Panc1 (cell line): ENCODE results near the gene ASIC3. TPM values are rescaled to one million over a fixed set of nuclear protein-coding genes. Genes with fewer than 3 reads are reported as not detected.

Experiments
- ATAC-seq: fragments of 200-7000 bp; cut with Tn5 transposase; 2 replicates; pipeline ENCODE4 v1.9.1; 2020; ENCODE audit warnings: mild to moderate bottlenecking, moderate library complexity
- BruUV-seq: library from RNA; stranded (reverse); fragments of 400-500 nt; replicated peaks from 2 replicates; lab custom pipeline; 2021; lab: Mats Ljungman, UMichigan
- CTCF ChIA-PET: fragments of 300-600 bp; sonication (Branson Sonifier 250); formaldehyde crosslinking; loops from one replicate; lab custom pipeline; 2022; ENCODE audit warnings: antibody characterized with exemption; lab: Charles Lee
- POLR2A ChIA-PET: fragments of 300-600 bp; sonication (Branson Sonifier 250); formaldehyde crosslinking; loops from one replicate; lab custom pipeline; 2022; ENCODE audit warnings: antibody characterized with exemption; lab: Charles Lee
- DNase-seq: peaks from one replicate; pipeline ENCODE4 v3.0.0-alpha.2; 2010; ENCODE audit warnings: low read depth, low spot score
- H3K27ac ChIP-seq: 2 replicates; pipeline ENCODE4 v1.5.1; 2011; ENCODE audit warnings: mild to moderate bottlenecking, low read length, inconsistent platforms
- H3K27me3 ChIP-seq: fragments of 200-500 bp; sonication (Bioruptor generic); 2 replicates; pipeline ENCODE4 v1.6.0; 2014; ENCODE audit warnings: low read length, inconsistent platforms; ENCODE audit not compliant: control insufficient read depth, insufficient read depth
- H3K36me3 ChIP-seq: fragments of 200-500 bp; sonication (Bioruptor generic); 2 replicates; pipeline ENCODE4 v1.5.1; 2014; ENCODE audit warnings: inconsistent platforms, mild to moderate bottlenecking, low read length, moderate library complexity; ENCODE audit not compliant: control insufficient read depth, insufficient read depth
- H3K4me1 ChIP-seq: 2 replicates; pipeline ENCODE4 v1.5.1; 2011; ENCODE audit warnings: inconsistent platforms, mild to moderate bottlenecking, low read length, moderate library complexity; ENCODE audit not compliant: control insufficient read depth, insufficient read depth
- H3K4me3 ChIP-seq, 2 experiments: 2 replicates each; pipeline ENCODE4 v1.5.1; 2011 to 2012; ENCODE audit warnings: low read depth in 2 of 2, low read length in 2 of 2, mild to moderate bottlenecking in 2 of 2, inconsistent platforms in 1 of 2, moderate library complexity in 1 of 2
- H3K9me3 ChIP-seq: fragments of 200-500 bp; sonication (Bioruptor generic); 2 replicates; pipeline ENCODE4 v1.5.1; 2014; ENCODE audit warnings: low read depth, mild to moderate bottlenecking, inconsistent platforms, low read length, moderate library complexity; ENCODE audit not compliant: control insufficient read depth, insufficient read depth
- CTCF ChIP-seq: fragments of 450-650 bp; IDR thresholded peaks from 2 replicates; pipeline ENCODE4 v1.5.1; 2017; ENCODE audit warnings: mild to moderate bottlenecking
- POLR2AphosphoS5 ChIP-seq: IDR thresholded peaks from 2 replicates; pipeline ENCODE4 v1.6.1; 2012; ENCODE audit warnings: mild to moderate bottlenecking, low read depth, low read length, moderate library complexity
- REST ChIP-seq, 2 experiments: IDR thresholded peaks; 2 replicates each; pipeline ENCODE4 v1.6.1; 2011 to 2012; ENCODE audit warnings: low read depth in 2 of 2, control low read depth in 1 of 2, low read length in 1 of 2, mild to moderate bottlenecking in 1 of 2, moderate library complexity in 1 of 2; ENCODE audit not compliant: insufficient read depth in 1 of 2
- SIN3A ChIP-seq: IDR thresholded peaks from 2 replicates; pipeline ENCODE4 v1.6.1; 2012; ENCODE audit warnings: low read depth, mild to moderate bottlenecking, low read length, moderate library complexity, borderline replicate concordance; ENCODE audit not compliant: insufficient read depth
- TCF7L2 ChIP-seq: IDR thresholded peaks from 2 replicates; pipeline ENCODE4 v1.6.1; 2011; ENCODE audit warnings: mild to moderate bottlenecking, low read depth, low read length, inconsistent platforms
- in situ Hi-C: cut with HindIII; loops from 2 replicates; pipeline ENCODE4 v1.10.0; 2016; ENCODE audit warnings: low sequenced_read_pairs, low pct_unique_long_range_greater_than_20kb
- intact Hi-C: fragments of 100-400 bp; cut with micrococcal nuclease; formaldehyde crosslinking; loops from one replicate; pipeline ENCODE4 v1.10.0; 2022; ENCODE audit not compliant: unreplicated experiment
- total RNA-seq: library from RNA; stranded (reverse); gene quantifications from one replicate; pipeline ENCODE4 v1.2.1, GENCODE V29; 2021; ENCODE audit not compliant: unreplicated experiment

Gene ASIC3
- total RNA-seq, 1 experiment from 2014 or later = 1.3 TPM

GRCh38 chr7:151075662-151075971, 27.3 kb downstream of the ASIC3 start:
- Histone ChIP-seq H3K27me3 (no peaks in the 10 kb centered on the region), H3K27ac (no peak overlapping the region), H3K36me3 (no peaks in the 10 kb centered on the region; the same call in 1 of the 2 replicates), H3K4me3 (no peak overlapping the region), H3K9me3 (no peaks in the 10 kb centered on the region), H3K4me1 (peaks cover 44% of the 10 kb centered on the region)
- BruUV-seq = no TSS peak
- TF ChIP-seq CTCF (no peak), SIN3A (no peak), REST (IDR thresholded peaks at IDR 0.05; ENCODE audit: insufficient read depth in 1 of 2, low read depth in 2 of 2, low read length in 1 of 2) (no peak)
- POLR2A ChIA-PET = no interaction called here
- no peak for DNase-seq
- intact Hi-C loops (loop anchor here (5.0 kb wide), 1 partner anchor 37 kb away; no protein-coding TSS in a partner anchor), in situ Hi-C loops (no loop called here)
- ATAC-seq = no peak
- CTCF ChIA-PET = no interaction called here

- Histone ChIP-seq H3K4me1 (peaks cover 44% of the 10 kb centered on the region), H3K27ac (peak overlapping the region; percentile 91), H3K27me3 (no peaks in the 10 kb centered on the region), H3K36me3 (no peaks in the 10 kb centered on the region; the same call in 1 of the 2 replicates), H3K9me3 (no peaks in the 10 kb centered on the region), H3K4me3 (no peak overlapping the region)
- intact Hi-C loops (loop anchor here (5.0 kb wide), 1 partner anchor 36 kb away; no protein-coding TSS in a partner anchor), in situ Hi-C loops (no loop called here)
- POLR2A ChIA-PET = interaction anchor here (1.0 kb wide), 1 partner anchor 15 kb away, joined by 8 read pairs; no protein-coding TSS in a partner anchor
- TSS peak; percentile 84 for BruUV-seq
- CTCF ChIA-PET = interaction anchor here (0.7 to 1.4 kb wide), 3 partner anchors 12 to 67 kb away, joined by 3 read pairs; no protein-coding TSS in a partner anchor
- ATAC-seq (no peak), DNase-seq (no peak)
- TF ChIP-seq TCF7L2 (no peak), POLR2AphosphoS5 (no peak; the same call in 1 of the 2 replicates), CTCF (no peak), REST (IDR thresholded peaks at IDR 0.05; ENCODE audit: insufficient read depth in 1 of 2, low read depth in 2 of 2, low read length in 1 of 2) (no peak), SIN3A (no peak)
Measured at GRCh38 chr7:151075978-151076426, 27.7 kb downstream of the ASIC3 start.
